ENCODE measurements around the gene IFT25.

The IFT25 gene

GRCh38 chr1:53927376-53927881 is 18.1 kb downstream of the IFT25 start:
- no peak for DNase-seq (ENCODE audit: low read depth)

DNA sequence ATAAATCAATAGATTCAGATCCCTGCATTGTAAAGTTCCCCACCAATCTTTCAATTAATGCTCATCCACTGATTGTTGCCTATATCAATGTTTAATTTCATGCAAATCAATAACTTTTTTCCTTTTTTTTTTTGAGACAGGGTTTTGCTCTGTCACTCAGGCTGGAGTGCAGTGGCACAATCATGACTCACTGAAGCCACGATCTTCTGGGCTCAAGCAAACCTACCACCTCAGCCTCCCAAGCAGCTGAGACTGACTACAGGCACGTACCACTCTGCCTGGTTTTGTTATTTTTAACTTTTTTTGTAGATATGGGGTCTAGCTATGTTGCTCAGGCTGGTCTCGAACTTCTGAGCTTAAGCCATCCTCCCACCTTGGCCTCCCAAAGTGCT is 25.8 kb downstream of the IFT25 start:
- no peak for DNase-seq (ENCODE audit: low read depth)

GRCh38 chr1:53918343-53918742 is 27.2 kb downstream of the IFT25 start:
- no peak for DNase-seq (ENCODE audit: low read depth)

GRCh38 chr1:53913352-53914033 is 32.0 kb downstream of the IFT25 start:
- no peak for DNase-seq (ENCODE audit: low read depth)

- no peak for DNase-seq (ENCODE audit: low read depth)
These were observed 34.1 kb downstream of the IFT25 start for GRCh38 chr1:53911442-53911841.

- no peak for DNase-seq (ENCODE audit: low read depth)
These were observed 35.6 kb downstream of the IFT25 start for GRCh38 chr1:53909946-53910345.

DNA sequence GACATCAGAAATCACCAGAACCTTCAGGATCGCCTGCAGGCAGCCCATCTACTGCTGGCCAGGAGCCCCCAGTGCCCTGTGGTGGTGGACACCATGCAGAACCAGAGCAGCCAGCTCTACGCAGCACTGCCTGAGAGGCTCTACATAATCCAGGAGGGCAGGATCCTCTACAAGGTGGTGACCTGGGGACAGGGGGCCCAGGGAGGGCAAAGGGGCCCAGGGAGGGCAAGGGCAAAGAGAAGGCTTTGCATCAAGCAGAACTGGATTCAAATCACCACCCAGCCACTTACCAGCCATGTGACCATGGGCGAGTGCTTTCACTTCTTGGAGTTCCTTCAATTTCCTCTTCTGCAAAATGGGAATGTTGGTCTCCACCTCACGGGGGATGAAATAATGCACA is 39.4 kb downstream of the IFT25 start:
- DNase-seq (ENCODE audit: low read depth): no peak

DNA sequence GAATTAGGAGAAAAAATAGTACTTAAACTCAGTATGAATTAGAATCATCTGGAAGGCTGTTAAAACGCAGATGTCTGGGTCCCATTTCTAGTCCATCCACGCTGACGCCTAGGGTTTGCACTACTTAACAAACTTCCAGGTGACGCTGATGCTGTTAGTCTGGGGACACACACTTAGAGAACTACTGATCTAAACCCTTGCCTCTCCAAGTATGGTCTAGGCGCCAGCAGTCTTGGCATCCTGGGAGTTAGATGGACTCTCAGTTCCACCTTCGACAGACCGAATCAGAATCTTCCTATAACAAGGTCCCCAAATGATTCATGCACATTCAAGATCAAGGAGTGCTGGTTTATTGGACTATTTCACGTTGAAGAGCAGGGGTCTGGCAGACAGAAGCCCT is 40.0 kb downstream of the IFT25 start:
- no peak for DNase-seq (ENCODE audit: low read depth)

DNA sequence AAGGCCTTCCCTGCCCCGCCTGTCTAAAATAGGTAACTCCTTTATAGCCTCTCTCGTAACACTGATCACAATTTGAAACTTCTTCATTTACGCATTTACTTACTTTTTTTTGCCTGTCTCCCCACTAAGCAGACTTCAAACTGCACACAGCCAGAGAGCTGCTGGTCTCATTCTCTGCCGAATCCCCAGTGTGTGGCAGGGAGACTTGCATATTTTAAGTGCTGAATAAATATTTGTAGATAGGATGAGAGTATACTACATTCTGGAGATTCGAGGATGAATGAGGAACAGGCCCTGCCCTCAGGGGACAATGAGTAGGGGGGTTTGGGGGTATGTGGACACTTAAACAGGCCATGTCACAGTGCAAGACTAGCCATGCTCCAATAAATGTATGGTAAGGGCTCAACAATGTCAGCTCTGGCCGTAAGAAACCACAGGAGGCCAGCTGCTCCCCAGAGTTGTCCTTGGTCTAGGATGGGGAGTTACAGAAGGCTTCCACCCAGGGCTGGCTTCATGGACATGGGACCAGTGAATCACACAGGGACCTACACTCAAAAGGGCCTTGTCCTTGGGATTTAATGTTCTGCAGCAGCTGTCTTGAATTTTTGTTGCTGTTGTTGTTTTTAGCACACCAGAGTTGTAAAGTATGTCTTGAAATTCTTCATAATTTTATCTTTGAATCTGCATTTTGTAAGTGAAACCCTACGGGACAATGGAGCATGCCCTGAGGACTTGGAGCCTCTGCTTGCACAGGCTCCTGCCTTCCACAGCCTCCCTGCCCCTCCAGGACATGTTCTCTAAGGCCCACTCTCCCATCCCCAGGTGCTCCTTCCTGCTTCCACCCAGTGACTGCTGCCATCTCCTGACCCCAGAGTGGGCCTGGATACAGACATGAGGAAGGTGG is 43.0 kb downstream of the IFT25 start:
- no peak for DNase-seq (ENCODE audit: low read depth)

GRCh38 chr1:53899708-53900107 is 45.8 kb downstream of the IFT25 start:
- DNase-seq (ENCODE audit: low read depth): no peak

DNA sequence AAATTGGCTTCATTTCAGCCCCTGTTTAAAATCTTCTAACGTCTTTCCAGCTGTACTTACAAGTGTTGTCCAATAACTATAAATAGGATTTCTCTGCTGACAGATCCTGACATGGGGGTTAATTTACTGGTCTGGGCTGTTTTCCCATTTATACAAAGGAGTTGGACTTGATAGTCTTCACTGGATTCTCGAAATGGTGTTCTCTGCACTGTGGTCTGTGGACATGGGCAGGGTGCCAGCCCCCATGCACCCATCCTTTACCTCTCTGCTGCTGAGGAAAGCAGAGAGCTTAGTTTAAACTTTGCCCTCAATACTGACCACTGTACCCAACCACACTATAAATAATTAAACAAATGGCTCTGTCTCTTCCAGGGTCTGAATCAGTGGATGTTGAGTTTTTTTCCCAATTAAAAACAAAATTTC is 46.3 kb downstream of the IFT25 start:
- no peak for DNase-seq (ENCODE audit: low read depth)

DNA sequence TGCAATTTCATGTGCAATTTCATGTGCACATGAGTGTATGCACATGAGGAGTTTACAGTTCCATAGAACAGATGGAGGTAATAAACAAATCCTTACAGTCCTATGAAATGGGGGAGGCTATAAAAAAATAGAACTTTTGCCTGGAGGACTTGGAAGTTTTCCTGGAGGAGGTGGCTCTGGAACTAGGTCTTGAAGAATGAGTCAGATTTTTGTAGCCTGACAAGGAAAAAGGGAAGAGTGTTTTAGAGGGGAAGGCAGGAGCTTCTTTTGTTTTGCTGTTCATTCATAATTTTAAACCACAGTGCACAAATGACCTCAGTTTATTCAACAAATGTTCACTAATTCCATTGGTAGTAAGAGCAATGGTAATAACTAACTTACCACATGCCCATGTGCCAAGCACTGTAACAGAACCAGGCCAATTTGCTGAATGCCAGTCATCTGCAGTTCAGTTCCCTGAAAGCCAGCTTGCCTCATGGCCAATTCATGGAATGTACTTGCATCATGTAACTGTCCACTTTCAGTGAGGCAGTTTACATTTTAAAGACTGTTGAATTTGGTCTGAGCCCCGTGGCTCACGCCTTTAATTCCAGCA is 48.8 kb downstream of the IFT25 start:
- no peak for DNase-seq (ENCODE audit: low read depth)

GRCh38 chr1:53895421-53895820 is 50.1 kb downstream of the IFT25 start:
- no peak for DNase-seq (ENCODE audit: low read depth)

DNA sequence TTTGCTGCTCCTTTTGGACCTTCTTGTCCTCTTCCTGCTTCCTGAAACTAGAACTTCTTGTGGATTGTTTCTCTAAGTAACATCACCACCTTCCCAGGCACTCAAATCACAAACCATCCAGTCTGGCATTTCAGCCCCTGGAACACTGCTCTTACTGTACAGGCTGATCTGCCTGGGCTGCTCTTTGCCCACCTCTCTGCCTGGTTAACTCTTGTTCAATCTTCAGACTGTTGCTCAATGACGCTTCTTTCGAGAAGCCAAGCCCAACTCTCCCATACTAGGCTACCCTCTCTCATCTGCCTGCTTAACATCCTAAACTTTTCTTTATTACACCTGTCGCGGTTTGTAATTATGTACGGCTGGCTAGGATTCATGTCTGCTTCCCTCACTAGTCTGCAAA is 50.9 kb downstream of the IFT25 start:
- DNase-seq (ENCODE audit: low read depth): no peak

DNA sequence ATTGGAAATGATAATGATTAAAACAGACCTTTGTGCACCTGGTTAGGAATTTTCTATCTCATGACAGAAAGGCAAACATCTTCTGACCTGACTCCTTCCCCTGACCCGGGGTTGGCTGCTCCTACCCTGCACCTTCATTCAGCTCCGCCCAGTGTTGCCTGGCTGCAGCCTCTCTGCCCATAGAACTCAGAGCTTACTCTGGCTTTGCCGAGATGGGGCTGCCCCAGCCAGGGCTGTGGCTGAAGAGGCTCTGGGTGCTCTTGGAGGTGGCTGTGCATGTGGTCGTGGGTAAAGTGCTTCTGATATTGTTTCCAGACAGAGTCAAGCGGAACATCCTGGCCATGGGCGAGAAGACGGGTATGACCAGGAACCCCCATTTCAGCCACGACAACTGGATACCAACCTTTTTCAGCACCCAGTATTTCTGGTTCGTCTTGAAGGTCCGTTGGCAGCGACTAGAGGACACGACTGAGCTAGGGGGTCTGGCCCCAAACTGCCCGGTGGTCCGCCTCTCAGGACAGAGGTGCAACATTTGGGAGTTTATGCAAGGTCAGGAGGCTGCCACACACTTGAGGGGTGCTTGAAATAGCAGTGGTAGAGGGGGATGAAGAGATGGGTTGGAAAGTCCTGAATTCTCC is 51.4 kb downstream of the IFT25 start, which contains the start of gene DIO1:
DIO1 (plus strand) TSS at position 189 of the 638 bp plus-strand sequence; CDS start at position 213, 24 bp downstream.
- no peak for DNase-seq (ENCODE audit: low read depth)

DNA sequence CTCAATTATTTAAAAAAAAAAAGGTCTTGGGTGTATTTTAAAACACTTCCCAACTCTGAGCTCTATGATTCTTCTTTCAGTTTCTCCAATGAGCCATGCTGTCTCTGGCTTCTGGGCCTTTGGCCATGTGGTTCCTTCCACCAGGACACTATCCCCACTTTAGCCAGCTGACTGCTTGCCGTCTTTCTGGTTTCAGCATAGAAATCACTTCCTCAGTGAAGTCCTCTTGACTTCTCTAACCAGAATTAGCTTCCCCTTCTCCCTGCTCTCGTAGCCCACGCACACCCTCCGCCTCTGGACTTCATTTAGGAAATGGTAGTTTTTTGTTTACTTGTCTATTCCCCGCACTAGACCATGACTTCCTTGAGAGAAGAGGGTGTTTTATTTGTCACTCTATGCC is 52.6 kb downstream of the IFT25 start:
- no peak for DNase-seq (ENCODE audit: low read depth)

- no peak for DNase-seq (ENCODE audit: low read depth)
These were observed 53.8 kb downstream of the IFT25 start for GRCh38 chr1:53891678-53892077.

DNA sequence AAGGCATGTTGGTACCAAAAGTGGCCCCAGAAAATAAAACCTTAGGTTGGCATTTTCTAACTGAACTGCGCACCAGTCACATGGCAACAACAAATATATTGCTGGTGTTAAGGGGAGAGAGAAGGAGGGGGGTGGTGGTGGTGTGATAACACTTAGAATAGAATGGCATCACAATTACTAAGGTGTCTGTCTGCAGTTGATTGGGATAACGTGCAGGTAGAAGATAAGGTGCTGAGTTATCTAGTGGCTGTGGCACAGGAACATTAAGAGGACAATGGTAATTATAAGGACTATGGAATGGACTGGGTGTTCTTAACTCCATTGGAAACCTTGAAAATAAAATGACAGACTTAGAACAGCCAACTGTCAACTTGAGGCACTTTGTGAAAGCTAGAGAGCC is 54.5 kb downstream of the IFT25 start:
- DNase-seq (ENCODE audit: low read depth): no peak

DNA sequence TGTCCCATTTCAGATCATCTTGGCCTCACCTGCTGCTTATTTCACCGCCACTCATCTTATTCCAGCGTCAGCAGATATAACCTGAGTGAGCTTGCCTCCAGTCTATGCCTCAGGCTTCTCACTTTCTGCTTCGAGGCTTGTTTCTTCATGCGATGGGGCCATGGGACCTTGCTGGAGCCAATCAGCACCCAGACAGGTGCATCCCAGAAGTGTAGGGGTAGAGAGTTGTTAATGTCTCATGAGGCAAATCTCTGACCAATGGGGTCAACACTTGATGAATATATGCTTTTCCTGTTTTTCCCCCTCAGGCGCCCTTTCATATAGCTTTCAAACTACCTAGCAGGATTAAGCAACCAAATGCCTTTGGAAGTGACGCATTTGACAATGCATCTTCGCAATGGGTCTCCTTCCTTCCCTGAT is 55.0 kb downstream of the IFT25 start:
- no peak for DNase-seq (ENCODE audit: low read depth)

DNA sequence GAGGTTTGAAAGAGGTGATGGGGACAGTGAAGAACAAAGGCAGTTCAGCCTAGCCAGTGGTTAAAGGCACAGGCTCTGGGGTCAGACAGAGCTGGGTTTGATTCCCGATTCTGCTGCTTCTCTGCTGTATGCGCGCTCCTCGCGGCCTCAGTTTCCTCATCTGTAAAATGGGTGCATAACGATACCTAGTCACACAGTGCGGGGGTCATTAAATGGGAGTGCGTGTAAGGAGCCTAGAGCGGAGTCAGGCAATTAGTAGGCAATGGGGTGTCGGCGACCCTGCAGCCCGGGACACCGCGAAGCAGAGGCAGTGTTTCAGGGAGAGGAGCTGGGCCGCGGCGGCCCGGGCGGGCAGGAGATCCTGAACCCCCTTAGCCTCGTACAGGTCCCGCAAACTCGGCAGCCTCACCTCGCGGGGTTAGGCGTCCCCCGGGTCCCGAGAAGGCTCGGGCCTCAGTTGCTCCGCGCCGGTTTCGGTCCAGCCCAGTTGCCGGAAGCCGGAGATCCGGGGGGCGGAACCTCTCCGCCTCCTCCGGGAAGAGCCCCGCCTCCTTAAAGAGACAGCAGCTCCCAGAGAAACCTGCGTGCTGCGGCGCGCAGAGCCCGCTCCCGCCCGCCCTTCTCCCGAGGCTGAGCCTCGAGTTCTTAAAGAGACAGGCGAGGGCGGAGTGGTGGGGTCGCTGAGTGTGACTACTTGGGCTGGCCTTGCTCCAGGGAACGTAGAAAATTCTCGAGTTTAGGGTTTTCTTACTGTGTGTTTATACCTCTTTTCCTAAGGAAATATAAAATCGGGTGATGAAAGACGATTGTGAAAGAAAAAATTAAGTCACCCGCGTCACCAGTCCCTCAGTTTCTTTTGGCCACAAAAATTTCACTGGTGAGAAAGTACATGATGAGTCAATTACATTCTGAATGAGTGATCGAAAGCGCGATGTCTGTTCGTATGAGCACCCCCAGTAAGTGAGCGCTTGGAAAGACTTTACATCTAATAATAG is 55.9 kb downstream of the IFT25 start, which contains the start of gene YIPF1:
YIPF1 (minus strand) TSS at position 494 of the 995 bp plus-strand sequence. CDS start 860 bp downstream, outside the sequence.
- peak; percentile 72 for DNase-seq (ENCODE audit: low read depth)

GRCh38 chr1:53888681-53889080 is 56.8 kb downstream of the IFT25 start:
- DNase-seq (ENCODE audit: low read depth): no peak

Data from stimulated activated CD8-positive, alpha-beta memory T cell treated with anti-CD3 and anti-CD28 coated beads, Interleukin-12 subunit alpha, Interleukin-12 subunit beta, amount 100 ng/mL, for 1 hour (primary cell).